Prostate gland (tissue), 2 donors: Measurements from ENCODE around the gene IGFBP2.

Source experiments
- POLR2A ChIP-seq: fragments of 450-650 bp; IDR thresholded peaks from one replicate; pipeline ENCODE4 v1.6.1; 2016; ENCODE audit warnings: antibody characterized with exemption, mild to moderate bottlenecking
- TF ChIP-seq, protein P1 (sequence below), 4 experiments: fragments of 200-600 bp in 2 of 4; fragments of 450-650 bp in 2 of 4; sonication (generic) in 2 of 4; IDR thresholded peaks; 1 replicate in 3 of 4; 2 replicates in 1 of 4; pipeline ENCODE4 v1.5.1; 2016 to 2019; ENCODE audit warnings: antibody characterized with exemption in 4 of 4, mild to moderate bottlenecking in 2 of 4, moderate library complexity in 2 of 4

DNA sequence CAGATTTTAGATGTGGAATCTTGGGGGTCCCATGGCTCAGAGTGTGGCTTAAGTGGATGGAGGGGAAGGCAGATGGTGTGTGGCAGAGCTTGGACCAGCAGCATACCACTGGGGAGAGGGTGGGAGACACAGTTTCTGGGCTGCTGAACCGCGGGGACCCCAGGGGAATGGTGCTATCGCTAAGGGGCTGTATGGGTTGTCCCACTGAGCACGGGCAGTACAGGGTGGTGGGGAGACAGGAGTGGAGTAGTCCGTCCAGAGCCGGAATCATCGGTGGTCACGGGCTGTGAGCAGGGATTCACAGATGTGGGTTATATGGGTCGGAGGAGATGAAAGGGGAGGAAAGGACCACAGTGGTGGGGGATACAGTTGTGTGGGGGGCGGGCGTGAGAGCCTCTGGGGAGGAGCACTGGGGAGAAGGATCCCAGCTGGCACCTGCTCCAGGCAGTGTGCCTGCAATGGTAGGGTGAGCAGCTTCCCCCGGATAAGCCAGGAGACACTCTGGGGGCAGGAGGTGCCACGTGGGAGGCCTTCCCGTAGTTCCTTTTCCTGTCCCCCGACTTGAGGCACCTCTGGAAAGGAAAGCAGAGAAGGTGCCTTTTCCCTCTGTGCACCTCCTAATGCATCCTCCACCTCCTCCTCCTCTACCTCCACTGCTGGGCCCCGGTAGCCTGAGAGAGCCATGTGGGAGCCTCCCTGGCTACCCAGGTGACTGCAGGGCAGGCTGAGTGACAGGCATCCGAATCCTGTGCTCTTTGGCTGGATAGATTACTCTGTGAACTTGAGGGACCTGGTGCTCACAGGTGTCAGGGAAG lies 37.3 kb downstream of the IGFBP2 start:
- TF ChIP-seq, protein P1, sequence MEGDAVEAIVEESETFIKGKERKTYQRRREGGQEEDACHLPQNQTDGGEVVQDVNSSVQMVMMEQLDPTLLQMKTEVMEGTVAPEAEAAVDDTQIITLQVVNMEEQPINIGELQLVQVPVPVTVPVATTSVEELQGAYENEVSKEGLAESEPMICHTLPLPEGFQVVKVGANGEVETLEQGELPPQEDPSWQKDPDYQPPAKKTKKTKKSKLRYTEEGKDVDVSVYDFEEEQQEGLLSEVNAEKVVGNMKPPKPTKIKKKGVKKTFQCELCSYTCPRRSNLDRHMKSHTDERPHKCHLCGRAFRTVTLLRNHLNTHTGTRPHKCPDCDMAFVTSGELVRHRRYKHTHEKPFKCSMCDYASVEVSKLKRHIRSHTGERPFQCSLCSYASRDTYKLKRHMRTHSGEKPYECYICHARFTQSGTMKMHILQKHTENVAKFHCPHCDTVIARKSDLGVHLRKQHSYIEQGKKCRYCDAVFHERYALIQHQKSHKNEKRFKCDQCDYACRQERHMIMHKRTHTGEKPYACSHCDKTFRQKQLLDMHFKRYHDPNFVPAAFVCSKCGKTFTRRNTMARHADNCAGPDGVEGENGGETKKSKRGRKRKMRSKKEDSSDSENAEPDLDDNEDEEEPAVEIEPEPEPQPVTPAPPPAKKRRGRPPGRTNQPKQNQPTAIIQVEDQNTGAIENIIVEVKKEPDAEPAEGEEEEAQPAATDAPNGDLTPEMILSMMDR (IDR thresholded peaks at IDR 0.05), result no peak
- no peak for TF ChIP-seq POLR2A
